ENCODE measurements around the gene ZSCAN30.

The ZSCAN30 gene

DNA sequence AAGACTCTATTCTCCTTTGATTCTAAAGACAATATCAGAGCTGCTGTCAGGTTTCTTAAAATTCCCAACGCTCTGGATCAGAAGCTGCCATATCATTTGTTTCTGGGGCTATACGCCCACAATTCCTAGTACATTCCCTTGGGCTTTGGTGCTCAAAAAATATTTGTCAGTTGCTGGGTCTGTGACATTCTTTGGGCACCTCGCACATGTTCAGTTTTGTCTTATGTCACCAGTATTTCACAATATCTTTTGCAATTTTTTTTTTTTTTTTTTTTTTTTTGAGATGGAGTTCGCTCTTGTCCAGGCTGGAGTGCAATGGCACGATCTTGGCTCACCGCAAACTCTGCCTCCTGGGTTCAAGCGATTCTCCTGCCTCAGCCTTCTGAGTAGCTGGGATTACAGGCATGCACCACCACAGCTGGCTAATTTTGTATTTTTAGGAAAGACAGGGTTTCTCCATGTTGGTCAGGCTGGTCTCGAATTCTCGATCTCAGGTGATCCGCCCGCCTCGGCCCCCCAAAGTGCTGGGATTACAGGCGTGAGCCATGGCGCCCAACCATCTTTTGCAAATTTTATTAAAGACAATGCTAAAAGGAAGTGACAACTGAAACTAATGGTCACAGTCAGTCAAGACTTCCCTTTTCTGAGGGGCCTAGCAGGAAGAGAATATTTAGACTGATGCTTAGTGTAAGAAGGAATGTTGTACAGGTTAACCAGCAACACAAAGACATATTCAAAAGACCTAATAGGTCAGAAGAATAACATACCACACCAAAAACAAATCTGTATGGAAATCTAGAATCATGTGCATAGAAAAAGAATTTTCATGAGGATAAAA lies 42.4 kb downstream of the ZSCAN30 start:
- no peaks in the 10 kb centered on the region for H3K27me3 ChIP-seq (ENCODE audit: control insufficient read depth, insufficient read depth, low read length)
- peaks cover 1% of the 10 kb centered on the region for H3K36me3 ChIP-seq (ENCODE audit: control insufficient read depth, insufficient read depth, low read length)
- TF ChIP-seq, protein P1, sequence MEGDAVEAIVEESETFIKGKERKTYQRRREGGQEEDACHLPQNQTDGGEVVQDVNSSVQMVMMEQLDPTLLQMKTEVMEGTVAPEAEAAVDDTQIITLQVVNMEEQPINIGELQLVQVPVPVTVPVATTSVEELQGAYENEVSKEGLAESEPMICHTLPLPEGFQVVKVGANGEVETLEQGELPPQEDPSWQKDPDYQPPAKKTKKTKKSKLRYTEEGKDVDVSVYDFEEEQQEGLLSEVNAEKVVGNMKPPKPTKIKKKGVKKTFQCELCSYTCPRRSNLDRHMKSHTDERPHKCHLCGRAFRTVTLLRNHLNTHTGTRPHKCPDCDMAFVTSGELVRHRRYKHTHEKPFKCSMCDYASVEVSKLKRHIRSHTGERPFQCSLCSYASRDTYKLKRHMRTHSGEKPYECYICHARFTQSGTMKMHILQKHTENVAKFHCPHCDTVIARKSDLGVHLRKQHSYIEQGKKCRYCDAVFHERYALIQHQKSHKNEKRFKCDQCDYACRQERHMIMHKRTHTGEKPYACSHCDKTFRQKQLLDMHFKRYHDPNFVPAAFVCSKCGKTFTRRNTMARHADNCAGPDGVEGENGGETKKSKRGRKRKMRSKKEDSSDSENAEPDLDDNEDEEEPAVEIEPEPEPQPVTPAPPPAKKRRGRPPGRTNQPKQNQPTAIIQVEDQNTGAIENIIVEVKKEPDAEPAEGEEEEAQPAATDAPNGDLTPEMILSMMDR (IDR thresholded peaks at IDR 0.05): no peak
- H3K9ac ChIP-seq: no peak overlapping the region
- peaks cover 3% of the 10 kb centered on the region for H3K79me2 ChIP-seq
- no peak overlapping the region for H3K4me3 ChIP-seq (ENCODE audit: low read depth, low read length)
- H3K27ac ChIP-seq: no peak overlapping the region
- no peaks in the 10 kb centered on the region for H3K4me1 ChIP-seq
- no peaks in the 10 kb centered on the region for H3K9me3 ChIP-seq (ENCODE audit: control insufficient read depth, low read length)
- no peak overlapping the region for H2AFZ ChIP-seq
- H3K4me2 ChIP-seq (ENCODE audit: low read length): no peak overlapping the region

DNA sequence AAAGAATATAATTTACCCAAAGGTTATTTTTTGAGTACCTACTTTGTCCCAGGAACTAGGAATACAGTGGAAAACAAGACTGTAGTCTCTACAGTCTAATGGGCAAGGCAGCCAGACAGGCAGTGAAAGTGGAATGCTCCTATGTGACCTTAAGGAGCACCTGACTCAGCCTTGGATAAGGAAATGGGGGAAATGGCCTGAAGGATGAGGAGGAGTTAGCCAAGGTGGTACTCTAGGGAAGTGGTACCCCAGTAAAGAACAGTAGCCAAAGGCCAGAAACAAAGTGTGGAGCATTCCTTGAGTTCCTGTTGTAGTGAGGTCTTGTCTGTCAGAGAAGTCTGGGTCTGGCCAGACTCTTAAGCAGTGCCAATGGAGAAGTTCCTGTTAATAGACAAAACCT lies 43.2 kb downstream of the ZSCAN30 start:
- Histone ChIP-seq H3K27me3 (ENCODE audit: control insufficient read depth, insufficient read depth, low read length) (no peaks in the 10 kb centered on the region), H3K9me3 (ENCODE audit: control insufficient read depth, low read length) (no peaks in the 10 kb centered on the region), H2AFZ (no peak overlapping the region), H3K36me3 (ENCODE audit: control insufficient read depth, insufficient read depth, low read length) (peaks cover 2% of the 10 kb centered on the region), H3K27ac (no peak overlapping the region), H3K79me2 (peaks cover 3% of the 10 kb centered on the region), H3K4me1 (no peaks in the 10 kb centered on the region), H3K9ac (no peak overlapping the region), H3K4me2 (ENCODE audit: low read length) (no peak overlapping the region), H3K4me3 (ENCODE audit: low read depth, low read length) (no peak overlapping the region)
- TF ChIP-seq, protein P1 (IDR thresholded peaks at IDR 0.05): no peak

DNA sequence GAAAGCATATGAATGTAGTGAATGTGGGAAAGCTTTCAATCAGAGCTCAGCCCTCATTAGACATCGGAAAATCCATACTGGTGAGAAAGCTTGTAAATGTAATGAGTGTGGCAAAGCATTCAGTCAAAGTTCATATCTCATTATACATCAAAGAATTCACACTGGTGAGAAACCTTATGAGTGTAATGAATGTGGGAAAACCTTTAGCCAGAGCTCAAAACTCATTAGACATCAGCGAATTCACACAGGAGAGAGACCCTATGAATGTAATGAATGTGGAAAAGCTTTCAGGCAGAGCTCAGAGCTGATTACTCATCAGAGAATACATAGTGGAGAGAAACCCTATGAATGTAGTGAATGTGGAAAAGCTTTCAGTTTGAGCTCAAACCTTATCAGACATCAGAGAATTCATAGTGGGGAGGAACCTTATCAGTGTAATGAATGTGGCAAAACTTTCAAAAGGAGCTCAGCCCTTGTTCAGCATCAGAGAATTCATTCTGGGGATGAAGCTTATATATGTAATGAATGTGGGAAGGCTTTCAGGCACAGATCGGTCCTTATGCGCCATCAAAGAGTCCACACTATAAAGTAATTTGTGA lies 44.2 kb downstream of the ZSCAN30 start:
- no peaks in the 10 kb centered on the region for H3K9me3 ChIP-seq (ENCODE audit: control insufficient read depth, low read length)
- H3K9ac ChIP-seq: no peak overlapping the region
- H3K36me3 ChIP-seq (ENCODE audit: control insufficient read depth, insufficient read depth, low read length): peaks cover 2% of the 10 kb centered on the region
- no peaks in the 10 kb centered on the region for H3K27me3 ChIP-seq (ENCODE audit: control insufficient read depth, insufficient read depth, low read length)
- peaks cover 3% of the 10 kb centered on the region for H3K79me2 ChIP-seq
- H3K4me3 ChIP-seq (ENCODE audit: low read depth, low read length): no peak overlapping the region
- H3K4me2 ChIP-seq (ENCODE audit: low read length): no peak overlapping the region
- TF ChIP-seq, protein P1 (IDR thresholded peaks at IDR 0.05): no peak
- H3K27ac ChIP-seq: no peak overlapping the region
- H2AFZ ChIP-seq: no peak overlapping the region
- H3K4me1 ChIP-seq: no peaks in the 10 kb centered on the region

- Histone ChIP-seq H3K4me3 (ENCODE audit: low read depth, low read length) (no peak overlapping the region), H3K4me1 (no peaks in the 10 kb centered on the region), H3K79me2 (peaks cover 3% of the 10 kb centered on the region), H3K4me2 (ENCODE audit: low read length) (no peak overlapping the region), H3K27me3 (ENCODE audit: control insufficient read depth, insufficient read depth, low read length) (no peaks in the 10 kb centered on the region), H3K36me3 (ENCODE audit: control insufficient read depth, insufficient read depth, low read length) (peaks cover 2% of the 10 kb centered on the region), H3K9me3 (ENCODE audit: control insufficient read depth, low read length) (no peaks in the 10 kb centered on the region), H2AFZ (no peak overlapping the region), H3K9ac (no peak overlapping the region), H3K27ac (no peak overlapping the region)
- TF ChIP-seq, protein P1 (IDR thresholded peaks at IDR 0.05): no peak
These were observed 45.4 kb downstream of the ZSCAN30 start for GRCh38 chr18:35244671-35245070.
